ENCODE results near the gene SSU72.

GRCh38 chr1:1606232-1606631, 31.6 kb upstream of the SSU72 start:
- no peak for TF ChIP-seq GATA2 (IDR thresholded peaks at IDR 0.05; ENCODE audit: low read depth, low read length)
- TF ChIP-seq GATA3 (IDR thresholded peaks at IDR 0.05; ENCODE audit: low read depth, low read length), result no peak

All from SH-SY5Y (cell line).